OCI-LY1 (cell line): ENCODE data around the gene ZNF630.
A peak's percentile ranks its signal among the peaks of the same experiment; 100 is the strongest.

ENCODE experiments used
- H2AFZ ChIP-seq: fragments of 200-600 bp; sonication (generic), shearing (Covaris generic); 2 replicates; pipeline ENCODE4 v1.6.0; 2014; ENCODE audit warnings: antibody characterized with exemption, mild to moderate bottlenecking, low read length
- H3F3A ChIP-seq: fragments of 200-600 bp; sonication (generic), shearing (Covaris generic); 2 replicates; pipeline ENCODE4 v1.6.0; 2014; ENCODE audit warnings: mild to moderate bottlenecking, antibody characterized with exemption, low read length, moderate library complexity; ENCODE audit not compliant: insufficient read depth
- H3K27ac ChIP-seq: fragments of 200-600 bp; sonication (generic); 2 replicates; pipeline ENCODE4 v1.5.1; 2014; ENCODE audit warnings: low read length, mixed run types, mild to moderate bottlenecking, low read depth; ENCODE audit not compliant: poor library complexity, severe bottlenecking
- H3K27me3 ChIP-seq: fragments of 200-600 bp; sonication (generic); 2 replicates; pipeline ENCODE4 v1.6.0; 2014; ENCODE audit warnings: antibody characterized with exemption, mild to moderate bottlenecking, low read length, moderate library complexity; ENCODE audit not compliant: insufficient read depth
- H3K36me3 ChIP-seq: fragments of 200-600 bp; sonication (generic); 2 replicates; pipeline ENCODE4 v1.6.1; 2014; ENCODE audit warnings: mild to moderate bottlenecking, antibody characterized with exemption, low read length, moderate library complexity, mixed read lengths; ENCODE audit not compliant: insufficient read depth
- H3K4me1 ChIP-seq: fragments of 200-600 bp; sonication (generic); 2 replicates; pipeline ENCODE4 v1.5.1; 2014; ENCODE audit warnings: mild to moderate bottlenecking, low read length, moderate library complexity; ENCODE audit not compliant: insufficient read depth, severe bottlenecking
- H3K4me2 ChIP-seq: fragments of 200-600 bp; sonication (generic), shearing (Covaris generic); 2 replicates; pipeline ENCODE4 v1.6.1; 2014; ENCODE audit warnings: low read length
- H3K4me3 ChIP-seq: fragments of 200-600 bp; sonication (generic); 2 replicates; pipeline ENCODE4 v1.5.1; 2014; ENCODE audit warnings: low read length, low read depth, mild to moderate bottlenecking, mixed read lengths; ENCODE audit not compliant: poor library complexity, severe bottlenecking
- H3K79me2 ChIP-seq: fragments of 200-600 bp; shearing (Covaris generic); 2 replicates; pipeline ENCODE4 v1.6.1; 2016; ENCODE audit warnings: mixed run types, low read length, mixed read lengths; ENCODE audit not compliant: insufficient read depth
- H3K9ac ChIP-seq: fragments of 200-600 bp; sonication (generic), shearing (Covaris generic); 2 replicates; pipeline ENCODE4 v1.6.1; 2014; ENCODE audit warnings: mild to moderate bottlenecking, low read length, mixed read lengths
- H3K9me2 ChIP-seq: fragments of 200-600 bp; sonication (generic), shearing (Covaris generic); 2 replicates; pipeline ENCODE4 v1.6.1; 2014; ENCODE audit warnings: low read depth, mild to moderate bottlenecking, low read length, mixed read lengths
- H3K9me3 ChIP-seq: fragments of 200-600 bp; shearing (Covaris generic); 2 replicates; pipeline ENCODE4 v1.6.1; 2014; ENCODE audit warnings: low read length, mixed read lengths
- H4K20me1 ChIP-seq: fragments of 200-600 bp; sonication (generic), shearing (Covaris generic); 2 replicates; pipeline ENCODE4 v1.6.0; 2016; ENCODE audit warnings: mild to moderate bottlenecking, low read length; ENCODE audit not compliant: insufficient read depth
- EZH2 ChIP-seq: fragments of 200-600 bp; sonication (generic), shearing (Covaris generic); IDR thresholded peaks from 2 replicates; pipeline ENCODE4 v1.8.0; 2017; ENCODE audit warnings: borderline replicate concordance, mixed run types, mild to moderate bottlenecking, antibody characterized with exemption, low read length, moderate library complexity, mixed read lengths
- TF ChIP-seq, protein P1 (sequence below): fragments of 200-600 bp; sonication (generic), shearing (Covaris generic); IDR thresholded peaks from 2 replicates; pipeline ENCODE4 v1.5.1; 2017; ENCODE audit warnings: mild to moderate bottlenecking, antibody characterized with exemption, low read length, moderate library complexity, mixed read lengths

ZNF630 gene

DNA sequence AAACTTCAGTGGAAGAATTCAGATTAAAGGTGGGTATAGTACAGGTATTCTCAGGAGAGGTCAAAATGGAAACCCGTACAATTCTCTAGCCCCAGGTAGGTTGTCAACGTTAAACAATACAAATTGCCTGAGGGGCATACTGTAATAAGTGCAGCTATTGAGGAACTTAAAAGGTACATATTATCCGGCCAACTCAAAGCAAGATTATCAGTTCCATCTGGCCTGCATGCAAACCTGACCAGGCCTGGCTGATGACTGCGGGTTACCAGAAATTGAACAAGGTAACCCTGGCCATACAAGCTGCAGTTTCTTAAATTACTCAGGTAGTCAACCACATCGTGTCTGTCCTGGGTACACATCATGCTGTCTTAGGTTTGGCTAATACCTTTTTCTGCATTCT, 12.3 kb upstream of the ZNF630 start:
- TF ChIP-seq EZH2, result no peak
- TF ChIP-seq, protein P1, sequence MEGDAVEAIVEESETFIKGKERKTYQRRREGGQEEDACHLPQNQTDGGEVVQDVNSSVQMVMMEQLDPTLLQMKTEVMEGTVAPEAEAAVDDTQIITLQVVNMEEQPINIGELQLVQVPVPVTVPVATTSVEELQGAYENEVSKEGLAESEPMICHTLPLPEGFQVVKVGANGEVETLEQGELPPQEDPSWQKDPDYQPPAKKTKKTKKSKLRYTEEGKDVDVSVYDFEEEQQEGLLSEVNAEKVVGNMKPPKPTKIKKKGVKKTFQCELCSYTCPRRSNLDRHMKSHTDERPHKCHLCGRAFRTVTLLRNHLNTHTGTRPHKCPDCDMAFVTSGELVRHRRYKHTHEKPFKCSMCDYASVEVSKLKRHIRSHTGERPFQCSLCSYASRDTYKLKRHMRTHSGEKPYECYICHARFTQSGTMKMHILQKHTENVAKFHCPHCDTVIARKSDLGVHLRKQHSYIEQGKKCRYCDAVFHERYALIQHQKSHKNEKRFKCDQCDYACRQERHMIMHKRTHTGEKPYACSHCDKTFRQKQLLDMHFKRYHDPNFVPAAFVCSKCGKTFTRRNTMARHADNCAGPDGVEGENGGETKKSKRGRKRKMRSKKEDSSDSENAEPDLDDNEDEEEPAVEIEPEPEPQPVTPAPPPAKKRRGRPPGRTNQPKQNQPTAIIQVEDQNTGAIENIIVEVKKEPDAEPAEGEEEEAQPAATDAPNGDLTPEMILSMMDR, result no peak
- Histone ChIP-seq H3K4me1 (no peaks in the 10 kb centered on the region), H3K9ac (no peak overlapping the region), H3K9me3 (no peaks in the 10 kb centered on the region), H3K9me2 (no peaks in the 10 kb centered on the region), H3K79me2 (no peaks in the 10 kb centered on the region), H3K4me2 (no peak overlapping the region), H3K27me3 (no peaks in the 10 kb centered on the region), H3K4me3 (no peak overlapping the region), H3K36me3 (no peaks in the 10 kb centered on the region), H4K20me1 (no peaks in the 10 kb centered on the region), H3F3A (no peaks in the 10 kb centered on the region), H3K27ac (no peak overlapping the region), H2AFZ (no peak overlapping the region)

DNA sequence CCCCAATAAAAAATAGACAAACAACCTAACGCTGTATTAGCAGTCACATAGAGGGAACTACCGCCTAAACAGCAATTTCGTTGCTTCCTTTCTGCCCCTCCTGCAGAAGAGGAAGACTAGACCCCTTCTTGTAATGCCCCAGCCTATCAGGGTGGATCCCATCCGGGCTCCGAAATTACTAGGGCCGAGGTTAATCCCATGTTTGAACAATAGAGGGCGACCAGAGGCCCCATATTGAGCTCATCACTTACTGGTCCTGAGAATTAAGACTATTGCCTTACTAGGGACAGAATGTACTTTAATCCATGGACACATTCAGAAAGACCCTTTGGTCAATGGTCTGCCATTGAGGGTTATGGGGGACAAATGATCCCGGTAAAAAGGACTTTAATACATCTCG, 11.8 kb upstream of the ZNF630 start:
- H3K4me1 ChIP-seq, result no peaks in the 10 kb centered on the region
- H4K20me1 ChIP-seq, result no peaks in the 10 kb centered on the region
- no peaks in the 10 kb centered on the region for H3K79me2 ChIP-seq
- no peaks in the 10 kb centered on the region for H3K9me2 ChIP-seq
- H3K27me3 ChIP-seq, result no peaks in the 10 kb centered on the region
- H3K4me2 ChIP-seq, result no peak overlapping the region
- no peak for TF ChIP-seq EZH2
- TF ChIP-seq, protein P1, result peak; percentile 57
- H3K9me3 ChIP-seq, result no peaks in the 10 kb centered on the region
- H2AFZ ChIP-seq, result no peak overlapping the region
- H3F3A ChIP-seq, result no peaks in the 10 kb centered on the region
- no peak overlapping the region for H3K27ac ChIP-seq
- H3K4me3 ChIP-seq, result no peak overlapping the region
- H3K9ac ChIP-seq, result no peak overlapping the region
- H3K36me3 ChIP-seq, result no peaks in the 10 kb centered on the region

DNA sequence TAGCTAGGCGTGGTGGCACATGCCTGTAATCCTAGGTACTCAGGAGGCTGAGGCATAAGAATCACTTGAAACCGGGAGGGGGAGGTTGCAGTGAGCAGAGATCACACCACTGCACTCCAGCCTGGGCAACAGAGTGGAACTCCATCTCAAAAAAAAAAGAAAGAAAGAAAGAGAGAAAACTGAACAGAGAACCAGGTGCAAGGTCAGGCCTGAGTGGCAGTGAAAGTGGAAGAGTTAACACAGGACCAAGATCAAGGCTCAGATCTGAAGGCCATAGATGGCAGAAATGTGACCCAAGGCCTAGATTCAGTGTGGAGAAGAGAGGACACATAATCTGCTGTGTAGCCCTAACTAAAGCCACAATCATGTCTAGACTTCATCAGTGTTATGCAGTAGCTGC, 4.9 kb upstream of the ZNF630 start:
- H3F3A ChIP-seq, result no peaks in the 10 kb centered on the region
- TF ChIP-seq, protein P1, result no peak
- TF ChIP-seq EZH2, result no peak
- H3K36me3 ChIP-seq, result no peaks in the 10 kb centered on the region
- H3K9ac ChIP-seq, result no peak overlapping the region
- H3K4me1 ChIP-seq, result peaks cover 4% of the 10 kb centered on the region
- no peak overlapping the region for H3K27ac ChIP-seq
- H3K27me3 ChIP-seq, result no peaks in the 10 kb centered on the region
- no peaks in the 10 kb centered on the region for H3K79me2 ChIP-seq
- no peaks in the 10 kb centered on the region for H3K9me3 ChIP-seq
- no peak overlapping the region for H3K4me3 ChIP-seq
- no peak overlapping the region for H2AFZ ChIP-seq
- H4K20me1 ChIP-seq, result no peaks in the 10 kb centered on the region
- H3K9me2 ChIP-seq, result no peaks in the 10 kb centered on the region
- H3K4me2 ChIP-seq, result no peak overlapping the region
